DOHH2 (cell line): ENCODE results near the gene CDH24.

Experiments
- CTCF ChIP-seq: fragments of 200-600 bp; sonication (generic); IDR thresholded peaks from one replicate; pipeline ENCODE4 v1.5.1; 2014; ENCODE audit warnings: antibody characterized with exemption, mild to moderate bottlenecking, low read depth, low read length; ENCODE audit not compliant: poor library complexity, severe bottlenecking
- EZH2phosphoT487 ChIP-seq: fragments of 200-600 bp; sonication (generic); IDR thresholded peaks from 2 replicates; pipeline ENCODE4 v1.6.1; 2017; ENCODE audit warnings: borderline replicate concordance, mild to moderate bottlenecking, antibody characterized with exemption, low read length, moderate library complexity, mixed read lengths

GRCh38 chr14:23093104-23093503 is 35.8 kb upstream of the CDH24 start:
- TF ChIP-seq CTCF (no peak), EZH2phosphoT487 (no peak)
